B cell (primary cell): Measurements from ENCODE around the gene CCDC88C. TPM values are rescaled to one million over a fixed set of nuclear protein-coding genes. Genes with fewer than 3 reads are reported as not detected.

Source experiments
- ATAC-seq: fragments of 200-7000 bp; cut with Tn5 transposase; one replicate; pipeline ENCODE4 v1.10.0; 2021; ENCODE audit warnings: low read depth, mild to moderate bottlenecking, moderate number of reproducible peaks, moderate library complexity
- CTCF ChIA-PET: fragments of 350-600 bp; sonication (Branson Sonifier 250); formaldehyde crosslinking; loops from one replicate; lab custom pipeline; 2021; ENCODE audit warnings: antibody characterized with exemption, inconsistent platforms; lab: Charles Lee
- POLR2A ChIA-PET: fragments of 350-600 bp; sonication (Branson Sonifier 250); formaldehyde crosslinking; loops from one replicate; lab custom pipeline; 2021; ENCODE audit warnings: antibody characterized with exemption; lab: Charles Lee
- DNase-seq: peaks from one replicate; pipeline ENCODE4 v3.0.0; 2013
- H2AFZ ChIP-seq: 2 replicates; pipeline ENCODE4 v1.6.1; 2012; ENCODE audit warnings: mild to moderate bottlenecking, low read depth, low read length; ENCODE audit not compliant: insufficient read depth, poor library complexity, severe bottlenecking
- H3K27ac ChIP-seq, 2 donors: 1 replicate in 1 of 2; 2 replicates in 1 of 2; pipeline ENCODE4 v1.5.1; 2012 to 2013; ENCODE audit warnings: low read length in 2 of 2, mild to moderate bottlenecking in 2 of 2, moderate library complexity in 1 of 2
- H3K27me3 ChIP-seq, 4 experiments: fragments of 200-600 bp in 1 of 4; sonication (generic) in 1 of 4; replicated peaks in 1 of 4; 1 replicate in 2 of 4; 2 replicates in 2 of 4; pipeline versions ENCODE4 v1.6.1 to v1.7.0; 2013 to 2016; ENCODE audit warnings: low read length in 3 of 4, mild to moderate bottlenecking in 2 of 4, mixed read lengths in 1 of 4, moderate library complexity in 1 of 4; ENCODE audit not compliant: insufficient read depth in 4 of 4, control insufficient read depth in 3 of 4; ENCODE audit errors: control extremely low read depth in 1 of 4
- H3K36me3 ChIP-seq, 2 experiments: replicated peaks in 1 of 2; 1 replicate in 1 of 2; 2 replicates in 1 of 2; pipeline versions ENCODE4 v1.6.1 to v1.7.1; 2013; ENCODE audit warnings: low read length in 1 of 2; ENCODE audit not compliant: insufficient read depth in 2 of 2, control insufficient read depth in 1 of 2; ENCODE audit errors: control extremely low read depth in 1 of 2, extremely low read depth in 1 of 2
- H3K4me1 ChIP-seq, 2 donors: fragments of 200-600 bp in 1 of 2; sonication (generic) in 1 of 2; 1 replicate in 1 of 2; 2 replicates in 1 of 2; pipeline versions ENCODE4 v1.5.1 to v1.6.1; 2013 to 2017; ENCODE audit warnings: low read length in 2 of 2; ENCODE audit not compliant: control insufficient read depth in 2 of 2, insufficient read depth in 2 of 2
- H3K4me2 ChIP-seq: replicated peaks from 2 replicates; pipeline ENCODE3; 2012; ENCODE audit warnings: mild to moderate bottlenecking, low read depth, low read length; ENCODE audit not compliant: poor library complexity, severe bottlenecking
- H3K4me3 ChIP-seq, 5 experiments: fragments of 200-600 bp in 1 of 5; sonication (generic) in 1 of 5; 1 replicate in 3 of 5; 2 replicates in 2 of 5; pipeline versions ENCODE4 v1.5.1 to v1.7.0; 2011 to 2016; ENCODE audit warnings: low read length in 4 of 5, mild to moderate bottlenecking in 4 of 5, low read depth in 2 of 5, control low read depth in 1 of 5, moderate library complexity in 1 of 5; ENCODE audit not compliant: insufficient read depth in 1 of 5; ENCODE audit errors: control extremely low read depth in 1 of 5, extremely low read depth in 1 of 5
- H3K79me2 ChIP-seq: fragments of 200-600 bp; sonication (generic); one replicate; pipeline ENCODE4 v1.6.0; 2016; ENCODE audit warnings: low read length; ENCODE audit not compliant: control insufficient read depth, insufficient read depth
- H3K9ac ChIP-seq: fragments of 200-600 bp; sonication (generic); 2 replicates; pipeline ENCODE4 v1.6.1; 2017; ENCODE audit warnings: mild to moderate bottlenecking, low read length, moderate library complexity
- H3K9me3 ChIP-seq, 3 donors: one replicate each; pipeline versions ENCODE4 v1.6.1 to v1.7.1; 2013; ENCODE audit warnings: low read length in 2 of 3; ENCODE audit not compliant: control insufficient read depth in 2 of 3, insufficient read depth in 1 of 3; ENCODE audit errors: control extremely low read depth in 1 of 3
- H4K20me1 ChIP-seq: 2 replicates; pipeline ENCODE4 v1.6.0; 2012; ENCODE audit warnings: mild to moderate bottlenecking, low read length; ENCODE audit not compliant: insufficient read depth, control insufficient read depth, poor library complexity, severe bottlenecking
- H3K27ac Mint-ChIP-seq: one replicate; pipeline ENCODE4 v1.8.0; 2021; ENCODE audit warnings: mixed read lengths
- H3K27me3 Mint-ChIP-seq: one replicate; pipeline ENCODE4 v1.8.0; 2021; ENCODE audit warnings: mixed read lengths
- H3K4me1 Mint-ChIP-seq: one replicate; pipeline ENCODE4 v1.8.0; 2021; ENCODE audit warnings: mixed read lengths
- H3K4me3 Mint-ChIP-seq: one replicate; pipeline ENCODE4 v1.8.0; 2021; ENCODE audit warnings: mixed read lengths
- H3K9me3 Mint-ChIP-seq: one replicate; pipeline ENCODE4 v1.8.0; 2022; ENCODE audit warnings: mixed read lengths; ENCODE audit not compliant: insufficient read depth
- EZH2 ChIP-seq: IDR thresholded peaks from 2 replicates; pipeline ENCODE4 v1.6.1; 2012; ENCODE audit warnings: borderline replicate concordance, low read depth, mild to moderate bottlenecking, moderate library complexity, low read length; ENCODE audit not compliant: insufficient read depth, poor library complexity, severe bottlenecking
- WGBS: methylation state at CpG from one replicate; pipeline ENCODE4 v1.1.5; 2013; ENCODE audit warnings: missing lambda C conversion rate; ENCODE audit not compliant: insufficient coverage; 5-methylcytosine and 5-hydroxymethylcytosine counted together
- intact Hi-C: fragments of 100-400 bp; cut with micrococcal nuclease; formaldehyde crosslinking; loops from one replicate; pipeline ENCODE4 v1.10.0; 2022
- polyA plus RNA-seq: library from polyadenylated mRNA; depleted of rRNA; stranded (reverse); fragments of >200 nt; gene quantifications from 2 replicates; pipeline ENCODE4 v1.2.3, GENCODE V29; 2012
- total RNA-seq, 2 donors: library from RNA; stranded (reverse); fragments of 120-200 nt in 1 of 2; gene quantifications; 1 replicate in 1 of 2; 2 replicates in 1 of 2; pipeline versions ENCODE4 v1.2.3 to v1.2.4, GENCODE V29; 2013 to 2022
- TF ChIP-seq, protein P1 (sequence below): fragments of 200-600 bp; IDR thresholded peaks from one replicate; pipeline ENCODE4 v1.8.0; 2022; ENCODE audit warnings: antibody characterized with exemption, mild to moderate bottlenecking

Gene CCDC88C
- total and polyA plus RNA-seq, 2 donors (not counting 1 experiment from before 2014, with no cell fraction given), result 98.7 to 181 TPM

DNA sequence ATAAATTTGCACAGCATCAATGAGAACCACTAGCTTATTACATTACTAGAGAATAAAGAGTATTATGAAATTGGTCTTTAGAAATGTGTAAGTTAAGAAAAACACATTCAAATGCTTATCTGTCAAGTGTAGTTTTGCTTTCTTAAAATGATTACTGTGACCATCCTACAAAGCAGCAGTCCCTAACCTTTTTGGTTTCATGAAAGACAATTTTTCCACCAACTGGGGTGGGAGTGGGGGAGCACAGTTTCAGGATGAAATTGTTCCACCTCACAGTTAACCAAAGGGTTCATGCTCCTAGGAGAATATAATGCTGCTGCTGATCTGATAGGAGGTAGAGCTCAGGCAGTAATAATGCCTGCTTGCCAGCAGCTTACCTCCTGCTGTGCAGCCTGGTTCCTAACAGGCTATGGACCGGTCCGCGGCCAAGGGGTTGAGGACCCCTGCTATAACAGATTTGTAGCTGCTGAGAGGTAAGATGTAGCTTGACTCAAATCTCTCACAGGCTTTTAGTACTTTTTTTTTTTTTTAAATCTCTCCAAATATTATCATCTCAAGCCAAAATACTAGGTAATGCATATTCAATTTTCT lies 47.1 kb upstream of the CCDC88C start:
- no peaks in the 10 kb centered on the region for H3K27me3 ChIP-seq
- intact Hi-C loops, result no loop called here
- Mint-ChIP-seq H3K9me3 (no peaks in the 10 kb centered on the region), H3K4me3 (no peak overlapping the region), H3K4me1 (no peaks in the 10 kb centered on the region), H3K27me3 (no peaks in the 10 kb centered on the region), H3K27ac (no peak overlapping the region)
- ATAC-seq (no peak), DNase-seq (no peak)
- ChIA-PET CTCF (no interaction called here), POLR2A (no interaction called here)
- H3K79me2 ChIP-seq, result no peaks in the 10 kb centered on the region
- no peak overlapping the region for H3K27ac ChIP-seq
- H3K4me2 ChIP-seq, result no peak overlapping the region
- TF ChIP-seq EZH2, result no peak
- TF ChIP-seq, protein P1, sequence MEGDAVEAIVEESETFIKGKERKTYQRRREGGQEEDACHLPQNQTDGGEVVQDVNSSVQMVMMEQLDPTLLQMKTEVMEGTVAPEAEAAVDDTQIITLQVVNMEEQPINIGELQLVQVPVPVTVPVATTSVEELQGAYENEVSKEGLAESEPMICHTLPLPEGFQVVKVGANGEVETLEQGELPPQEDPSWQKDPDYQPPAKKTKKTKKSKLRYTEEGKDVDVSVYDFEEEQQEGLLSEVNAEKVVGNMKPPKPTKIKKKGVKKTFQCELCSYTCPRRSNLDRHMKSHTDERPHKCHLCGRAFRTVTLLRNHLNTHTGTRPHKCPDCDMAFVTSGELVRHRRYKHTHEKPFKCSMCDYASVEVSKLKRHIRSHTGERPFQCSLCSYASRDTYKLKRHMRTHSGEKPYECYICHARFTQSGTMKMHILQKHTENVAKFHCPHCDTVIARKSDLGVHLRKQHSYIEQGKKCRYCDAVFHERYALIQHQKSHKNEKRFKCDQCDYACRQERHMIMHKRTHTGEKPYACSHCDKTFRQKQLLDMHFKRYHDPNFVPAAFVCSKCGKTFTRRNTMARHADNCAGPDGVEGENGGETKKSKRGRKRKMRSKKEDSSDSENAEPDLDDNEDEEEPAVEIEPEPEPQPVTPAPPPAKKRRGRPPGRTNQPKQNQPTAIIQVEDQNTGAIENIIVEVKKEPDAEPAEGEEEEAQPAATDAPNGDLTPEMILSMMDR, result no peak
- no peak overlapping the region for H2AFZ ChIP-seq
- no peak overlapping the region for H3K9ac ChIP-seq
- peaks cover 0 to 94% of the 10 kb centered on the region in 2 experiments for H3K36me3 ChIP-seq
- no peaks in the 10 kb centered on the region for H3K9me3 ChIP-seq
- H3K4me3 ChIP-seq, result no peak overlapping the region
- WGBS, result no CpG with 5 or more reads among the region's 3 CpGs
- peaks cover 16% of the 10 kb centered on the region for H4K20me1 ChIP-seq
- H3K4me1 ChIP-seq, result no peaks in the 10 kb centered on the region

- WGBS, result 100% methylated on average over 1 of the region's 5 CpGs
- no peak overlapping the region for H3K4me3 Mint-ChIP-seq
- intact Hi-C loops, result no loop called here
- Histone ChIP-seq H3K4me1 (no peaks in the 10 kb centered on the region), H3K4me3 (no peak overlapping the region), H3K9me3 (no peaks in the 10 kb centered on the region), H2AFZ (no peak overlapping the region), H3K36me3 (peaks cover 4 to 56% of the 10 kb centered on the region in 2 experiments), H3K4me2 (no peak overlapping the region), H3K79me2 (no peaks in the 10 kb centered on the region), H3K9ac (no peak overlapping the region), H3K27me3 (no peaks in the 10 kb centered on the region), H4K20me1 (peaks cover 11% of the 10 kb centered on the region), H3K27ac (no peak overlapping the region)
- H3K27ac Mint-ChIP-seq, result no peak overlapping the region
- ChIA-PET POLR2A (no interaction called here), CTCF (interaction anchor here (0.7 kb wide), 1 partner anchor 331 kb away, joined by 3 read pairs; no protein-coding TSS in a partner anchor)
- ATAC-seq, result no peak
- TF ChIP-seq EZH2, result no peak
- TF ChIP-seq, protein P1, result no peak
- peaks cover 6% of the 10 kb centered on the region for H3K4me1 Mint-ChIP-seq
- no peaks in the 10 kb centered on the region for H3K27me3 Mint-ChIP-seq
- DNase-seq, result no peak
- no peaks in the 10 kb centered on the region for H3K9me3 Mint-ChIP-seq
Observed at GRCh38 chr14:91458612-91459011, 41.0 kb upstream of the CCDC88C start.
